ENCODE results near the gene DCDC1.

The DCDC1 gene, protein sequence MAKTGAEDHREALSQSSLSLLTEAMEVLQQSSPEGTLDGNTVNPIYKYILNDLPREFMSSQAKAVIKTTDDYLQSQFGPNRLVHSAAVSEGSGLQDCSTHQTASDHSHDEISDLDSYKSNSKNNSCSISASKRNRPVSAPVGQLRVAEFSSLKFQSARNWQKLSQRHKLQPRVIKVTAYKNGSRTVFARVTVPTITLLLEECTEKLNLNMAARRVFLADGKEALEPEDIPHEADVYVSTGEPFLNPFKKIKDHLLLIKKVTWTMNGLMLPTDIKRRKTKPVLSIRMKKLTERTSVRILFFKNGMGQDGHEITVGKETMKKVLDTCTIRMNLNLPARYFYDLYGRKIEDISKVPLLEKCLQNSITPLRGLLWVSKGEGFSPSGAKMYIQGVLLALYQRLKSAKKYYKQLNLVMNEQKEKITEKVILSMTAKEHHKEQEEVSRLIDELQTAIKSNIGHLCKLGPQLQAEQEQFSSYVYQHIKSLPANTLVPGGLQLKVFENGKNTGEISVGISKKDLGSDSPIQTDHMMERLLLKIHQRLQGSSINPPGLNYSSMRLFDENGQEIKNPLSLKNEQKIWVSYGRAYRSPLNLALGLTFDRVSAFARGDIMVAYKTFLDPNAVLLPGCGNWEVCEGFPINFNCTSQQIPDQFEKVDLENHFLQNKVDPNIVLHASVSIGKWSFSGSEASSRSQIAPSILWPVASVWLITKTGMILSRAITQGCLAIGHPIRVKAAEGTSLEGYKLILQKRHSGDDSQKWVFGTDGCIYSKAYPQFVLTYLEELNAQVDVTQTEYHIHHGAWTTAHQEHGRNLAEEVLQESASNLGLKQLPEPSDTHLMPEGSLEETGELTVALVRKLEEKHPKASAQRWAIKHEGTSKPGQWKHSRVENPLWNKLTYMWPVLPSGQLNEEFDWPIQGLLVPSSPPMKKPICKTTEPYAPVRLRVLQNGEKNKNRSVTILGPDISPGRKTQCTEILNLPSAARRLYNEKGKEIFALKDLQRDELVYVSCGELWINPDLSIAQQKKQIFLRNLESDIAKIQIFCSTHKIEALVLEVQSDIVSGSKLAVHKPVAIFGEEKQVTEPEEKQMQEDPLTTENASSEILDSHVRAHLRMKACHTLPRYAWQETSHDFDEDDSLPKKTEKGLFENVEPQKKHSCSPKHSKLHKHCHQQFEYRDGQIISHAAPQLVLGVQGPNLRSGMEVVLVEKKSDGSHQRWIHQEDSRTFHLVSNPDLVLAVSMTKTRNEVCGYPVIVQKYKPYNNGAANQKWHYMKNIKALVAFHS (N-terminal part only)

DNA sequence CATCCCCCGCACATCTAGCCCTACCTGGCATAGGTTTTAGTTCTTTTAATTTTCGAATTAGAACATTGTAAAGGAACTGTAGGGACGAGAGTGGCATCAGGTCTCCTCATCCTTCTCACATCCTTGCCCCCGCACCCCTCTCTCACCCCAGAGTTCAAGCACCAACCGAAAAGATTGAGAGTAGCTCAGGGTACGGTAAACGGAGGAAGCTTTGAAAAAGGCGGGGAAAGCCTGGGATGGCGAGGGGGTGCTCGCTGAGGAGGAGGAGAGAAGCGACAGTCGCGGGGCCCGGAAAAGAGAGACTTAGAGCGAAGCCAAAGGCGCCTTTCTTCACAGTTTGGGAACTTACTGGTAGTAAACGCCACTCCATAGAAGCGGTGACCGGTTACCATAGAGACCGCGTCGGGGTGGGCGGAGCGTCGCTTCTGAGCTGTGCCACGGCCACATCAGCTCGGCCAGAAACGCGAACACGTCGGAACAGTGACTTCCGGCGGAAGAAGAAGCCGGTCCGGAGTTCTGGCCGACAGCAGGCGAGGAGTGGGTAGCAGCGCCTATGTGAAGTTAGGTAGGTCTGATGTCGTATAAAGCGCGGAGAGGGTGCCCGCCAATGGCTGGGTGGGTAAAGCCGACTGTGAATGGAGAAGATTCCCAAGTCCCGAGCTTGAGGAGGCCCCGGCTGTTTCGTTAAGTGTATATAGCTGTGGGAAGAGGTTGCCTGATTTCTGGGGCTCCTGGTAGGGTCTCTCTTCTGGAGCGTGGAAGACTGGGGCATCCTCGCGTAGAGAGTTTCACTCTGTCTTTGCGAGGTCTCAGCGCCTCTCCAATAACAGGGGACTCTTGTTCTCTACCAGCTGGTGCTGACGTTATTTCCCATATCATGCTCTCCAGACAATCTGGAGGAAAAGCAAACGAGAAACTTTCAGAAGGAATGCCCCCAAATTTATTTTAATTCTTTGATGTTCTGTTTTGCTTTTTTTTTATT, at the start of gene DCDC1, which contains the start of gene DNAJC24:
Gene DCDC1, minus strand, starts transcription at position 392 of the 982 bp plus-strand sequence. CDS start 41,459 bp downstream, outside the sequence.
Gene DNAJC24, plus strand, starts transcription at position 513 of the 982 bp plus-strand sequence. CDS start 889 bp downstream, outside the sequence.
- DNase-seq (ENCODE audit: low spot score) = peak; percentile 91

- DNase-seq (ENCODE audit: low spot score) = no peak
These were observed 49.6 kb upstream of the DCDC1 start for GRCh38 chr11:31419138-31419537.

GRCh38 chr11:31417816-31418215, 48.3 kb upstream of the DCDC1 start:
- no peak for DNase-seq (ENCODE audit: low spot score)

DNA sequence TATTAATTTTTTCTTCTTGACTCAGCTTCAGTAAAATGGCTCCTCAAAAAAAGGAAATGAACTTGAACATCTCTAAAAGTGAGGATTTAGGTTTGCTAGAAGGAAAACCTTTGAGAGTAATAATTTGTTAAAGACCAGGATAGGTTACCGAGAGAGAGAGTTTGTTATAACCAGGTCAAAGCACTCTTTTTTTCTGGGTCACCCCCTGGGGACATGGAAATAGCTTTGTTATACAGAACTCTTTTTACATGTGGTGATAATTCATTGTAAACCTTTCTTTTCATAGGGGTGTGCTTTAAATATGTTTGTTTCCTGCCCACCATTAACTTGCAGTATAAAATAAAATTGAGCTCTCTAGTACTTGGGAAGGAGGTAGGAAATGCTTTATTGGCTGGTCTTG, 47.8 kb upstream of the DCDC1 start:
- no peak for DNase-seq (ENCODE audit: low spot score)

DNA sequence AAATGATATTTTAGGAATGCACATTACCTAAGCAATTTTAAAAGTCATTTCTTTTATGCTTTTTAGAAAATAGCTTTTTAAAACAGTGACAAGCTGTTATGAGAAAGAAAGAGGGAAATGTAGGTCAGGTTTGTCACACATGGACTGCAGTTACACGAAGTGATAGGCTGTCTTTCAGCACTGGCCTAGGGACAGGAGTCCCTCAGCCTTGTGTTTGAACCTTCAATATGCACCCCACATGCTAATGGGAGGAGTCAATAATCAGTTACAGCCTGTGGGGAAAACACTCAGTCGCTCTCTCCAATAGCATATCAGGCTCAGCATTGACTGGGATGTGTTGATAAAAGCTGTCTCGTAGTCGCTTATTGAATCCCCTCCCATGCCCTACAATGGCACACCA, 45.9 kb upstream of the DCDC1 start:
- no peak for DNase-seq (ENCODE audit: low spot score)

DNA sequence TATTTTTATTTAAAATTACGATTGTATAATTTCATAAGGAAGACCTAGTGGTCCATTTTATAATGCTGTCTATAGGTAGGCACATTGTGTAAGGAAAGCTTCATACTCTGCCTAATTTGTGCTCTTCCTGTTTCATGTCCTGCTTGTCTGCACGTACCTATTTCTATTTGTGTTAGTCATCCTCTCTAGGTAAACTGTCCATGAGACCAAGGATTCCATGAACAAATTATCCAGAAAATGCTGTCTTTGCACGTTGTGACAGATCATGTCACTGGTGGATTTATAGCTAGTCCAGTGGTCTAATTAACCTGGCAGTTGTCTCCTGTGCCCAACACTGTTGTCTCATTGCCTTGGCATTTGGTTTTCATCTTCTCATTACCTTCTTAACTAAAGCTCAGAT, 44.8 kb upstream of the DCDC1 start:
- no peak for DNase-seq (ENCODE audit: low spot score)

GRCh38 chr11:31412946-31413345, 43.4 kb upstream of the DCDC1 start:
- no peak for DNase-seq (ENCODE audit: low spot score)

GRCh38 chr11:31408201-31408600, 38.7 kb upstream of the DCDC1 start:
- DNase-seq (ENCODE audit: low spot score) = no peak

GRCh38 chr11:31404614-31405013, 35.1 kb upstream of the DCDC1 start:
- no peak for DNase-seq (ENCODE audit: low spot score)

DNA sequence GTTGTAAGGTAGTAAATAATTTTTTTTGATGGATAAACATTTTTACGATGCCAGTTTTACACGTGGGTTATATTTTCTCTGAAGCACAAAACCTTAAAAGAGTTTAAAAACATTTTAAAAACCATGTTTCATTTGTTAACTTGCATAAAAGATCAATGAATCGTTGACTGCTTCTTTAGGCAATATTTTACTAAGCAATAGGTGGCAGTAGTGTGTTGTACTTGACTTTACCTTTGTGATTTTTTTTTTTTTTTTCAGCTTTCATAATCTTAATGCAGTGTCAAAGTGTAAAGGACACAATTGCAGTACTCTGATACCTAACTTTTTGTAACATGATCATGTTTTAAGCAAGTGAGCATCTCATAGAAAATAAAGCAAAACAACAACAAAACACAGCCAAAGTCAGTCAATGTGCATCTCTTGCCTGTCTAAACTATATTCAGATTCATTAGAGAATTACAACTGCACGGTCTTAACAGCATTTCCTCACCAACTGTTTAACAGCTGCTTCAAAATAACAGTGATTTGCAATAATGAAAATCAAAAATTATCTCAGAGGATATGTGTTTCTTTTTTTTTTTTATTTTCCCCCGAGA, 27.8 kb upstream of the DCDC1 start:
- DNase-seq (ENCODE audit: low spot score) = no peak

DNA sequence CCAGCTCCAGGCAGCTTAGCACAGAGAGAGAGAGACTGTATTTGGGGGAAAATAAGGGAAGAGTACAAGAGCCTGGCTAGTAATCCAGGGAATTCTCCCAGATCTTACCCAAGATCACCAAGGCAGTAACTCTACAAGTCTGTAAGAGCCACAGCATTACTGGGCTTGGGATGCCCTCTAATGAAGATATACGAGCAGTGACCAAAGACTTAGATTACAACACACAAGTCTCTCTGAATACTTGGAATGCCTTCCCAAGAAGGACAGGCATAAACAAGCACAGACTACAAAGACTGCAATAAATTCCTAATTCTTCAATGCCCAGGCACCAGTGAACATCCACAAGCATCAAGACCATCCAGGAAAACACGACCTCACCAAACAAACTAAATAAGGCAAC, 17.8 kb upstream of the DCDC1 start:
- DNase-seq (ENCODE audit: low spot score) = no peak

GRCh38 chr11:31383116-31383515, 13.6 kb upstream of the DCDC1 start:
- no peak for DNase-seq (ENCODE audit: low spot score)

DNA sequence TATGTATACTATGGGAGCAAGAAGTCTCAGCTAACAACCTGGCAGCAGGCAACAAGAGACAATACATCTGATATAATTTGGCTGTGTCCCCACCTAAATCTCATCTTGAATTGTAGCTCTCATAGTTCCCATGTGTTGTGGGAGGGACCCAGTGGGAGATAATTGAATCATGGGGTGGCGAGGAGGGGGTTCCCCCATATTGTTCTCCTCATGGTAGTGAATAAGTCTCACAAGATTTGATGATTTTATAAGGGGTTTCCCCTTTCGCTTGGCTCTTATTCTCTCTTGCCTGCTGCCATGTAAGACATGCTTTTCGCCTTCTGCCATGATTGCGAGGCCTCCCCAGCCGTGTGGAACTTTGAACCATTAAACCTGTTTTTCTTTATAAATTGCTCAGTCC, 6.3 kb upstream of the DCDC1 start:
- DNase-seq (ENCODE audit: low spot score) = no peak

DNA sequence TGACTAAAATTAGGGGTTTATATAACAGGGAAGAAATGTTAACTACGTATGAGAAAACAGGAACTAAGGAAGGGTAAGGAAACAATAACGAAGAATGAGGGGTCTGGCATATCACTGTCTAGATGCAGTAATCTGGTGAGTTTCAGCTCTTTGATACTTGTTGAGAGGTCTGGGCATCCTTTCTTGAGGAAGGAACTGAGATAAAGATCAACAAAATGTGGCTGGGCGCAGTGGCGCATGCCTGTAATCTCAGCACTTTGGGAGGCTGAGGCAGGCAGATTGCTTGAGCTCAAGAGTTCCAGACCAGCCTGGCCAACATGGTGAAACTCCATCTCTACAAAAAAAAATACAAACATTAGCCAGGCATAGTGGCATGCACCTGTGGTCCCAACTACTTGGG, 2.7 kb downstream of the DCDC1 start:
- no peak for DNase-seq (ENCODE audit: low spot score)

GRCh38 chr11:31361743-31362142, 7.8 kb downstream of the DCDC1 start:
- no peak for DNase-seq (ENCODE audit: low spot score)

- DNase-seq (ENCODE audit: low spot score) = no peak
These were observed 13.7 kb downstream of the DCDC1 start for GRCh38 chr11:31355817-31356216.

DNA sequence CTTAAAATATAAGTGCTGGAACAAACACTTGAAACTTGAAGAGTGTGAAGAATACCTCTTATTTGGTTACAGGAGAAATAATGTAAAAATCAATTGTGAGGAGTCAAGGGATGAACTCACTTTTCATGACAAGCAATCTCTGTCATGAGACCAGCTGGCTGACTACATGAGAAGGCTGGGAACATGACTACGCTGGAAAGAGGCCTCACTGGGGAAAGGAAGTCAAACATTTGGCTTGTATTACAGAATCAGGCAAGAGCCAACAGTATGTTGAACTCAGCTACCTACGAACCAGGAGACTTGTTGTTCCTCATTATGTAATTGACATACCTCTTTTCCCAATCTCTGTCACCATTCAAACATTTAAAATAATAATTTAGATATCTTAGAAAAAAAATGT, 14.4 kb downstream of the DCDC1 start:
- DNase-seq (ENCODE audit: low spot score) = no peak

DNA sequence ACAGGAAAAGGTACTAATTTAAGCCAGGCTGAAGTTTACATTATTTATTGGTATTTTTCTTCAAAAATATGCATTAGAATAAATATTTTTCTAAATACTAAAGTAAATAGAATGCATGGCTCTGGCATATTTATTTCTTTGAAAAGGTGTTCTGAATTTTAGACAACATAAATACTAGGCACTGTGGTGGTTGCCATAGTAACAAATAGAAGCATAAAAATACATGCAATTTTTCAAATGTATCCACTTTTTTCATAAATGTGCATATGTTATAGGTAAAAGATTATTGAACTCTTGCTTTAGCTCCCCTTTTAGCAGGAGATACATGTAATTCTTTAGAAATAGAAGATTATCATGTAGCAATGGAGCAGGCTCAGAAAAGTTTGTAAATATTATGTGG, 18.4 kb downstream of the DCDC1 start:
- no peak for DNase-seq (ENCODE audit: low spot score)

DNA sequence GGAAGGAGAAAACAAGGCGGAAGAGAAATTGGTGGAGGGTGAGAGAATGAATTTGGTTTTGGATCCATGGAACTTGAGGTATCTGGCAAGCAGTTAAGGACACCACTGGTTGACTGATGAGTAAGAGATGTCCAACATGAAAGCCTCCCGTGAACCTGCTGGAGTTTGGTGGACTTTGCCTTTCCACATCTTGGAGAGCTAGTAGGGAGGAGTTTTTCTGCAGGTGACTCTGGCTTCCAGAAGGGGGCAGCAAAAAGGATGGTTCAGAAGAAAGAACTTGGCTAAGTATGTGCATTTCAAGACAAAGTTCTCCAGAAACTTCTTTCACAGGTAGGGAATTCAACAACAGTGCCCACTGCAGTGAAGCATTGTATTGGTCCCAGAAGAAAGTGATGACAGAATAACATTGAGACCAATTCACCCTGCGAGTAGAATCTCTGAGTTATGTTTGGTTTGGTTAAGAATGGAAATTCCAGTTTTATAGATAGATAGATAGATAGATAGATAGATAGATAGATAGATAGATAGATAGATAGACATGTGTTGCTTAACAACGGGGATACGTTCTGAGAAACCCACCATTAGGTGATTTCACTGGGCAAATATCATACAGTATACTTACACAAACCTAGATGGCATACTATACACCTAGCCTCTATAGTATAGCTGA, 28.5 kb downstream of the DCDC1 start:
- DNase-seq (ENCODE audit: low spot score) = no peak

- no peak for DNase-seq (ENCODE audit: low spot score)
These were observed 31.7 kb downstream of the DCDC1 start for GRCh38 chr11:31337806-31338205.
